Measurements from ENCODE around the gene SOX21. TPM values are rescaled to one million over a fixed set of nuclear protein-coding genes. Genes with fewer than 3 reads are reported as not detected.
A peak's percentile ranks its signal among the peaks of the same experiment; 100 is the strongest.

The SOX21 gene
- total RNA-seq, 2 donors from 2014 or later, result not detected

DNA sequence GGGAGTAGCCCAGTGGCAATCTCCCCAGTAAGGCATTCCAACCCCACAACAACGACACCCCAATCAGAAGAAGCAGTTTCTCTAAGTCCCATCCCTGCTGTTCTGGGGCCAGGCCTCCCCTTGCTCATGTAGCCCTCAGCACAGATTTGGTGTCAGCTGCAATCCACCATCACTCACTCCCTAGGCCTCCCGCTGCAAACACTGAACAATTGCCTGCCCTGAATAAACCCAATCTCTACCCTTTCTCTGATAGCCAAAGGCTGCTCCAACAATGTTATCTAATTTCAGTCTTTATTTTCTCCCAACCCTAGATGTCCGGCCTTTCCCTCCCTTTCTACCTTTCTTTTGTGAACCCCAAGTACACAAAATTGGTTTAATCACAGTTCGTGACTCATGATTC is 5.6 kb upstream of the SOX21 start:
- no peak overlapping the region for H3K27ac ChIP-seq
- intact Hi-C loops (cut with DNase I), result no loop called here
- peaks cover 28% of the 10 kb centered on the region for H3K27me3 ChIP-seq

DNA sequence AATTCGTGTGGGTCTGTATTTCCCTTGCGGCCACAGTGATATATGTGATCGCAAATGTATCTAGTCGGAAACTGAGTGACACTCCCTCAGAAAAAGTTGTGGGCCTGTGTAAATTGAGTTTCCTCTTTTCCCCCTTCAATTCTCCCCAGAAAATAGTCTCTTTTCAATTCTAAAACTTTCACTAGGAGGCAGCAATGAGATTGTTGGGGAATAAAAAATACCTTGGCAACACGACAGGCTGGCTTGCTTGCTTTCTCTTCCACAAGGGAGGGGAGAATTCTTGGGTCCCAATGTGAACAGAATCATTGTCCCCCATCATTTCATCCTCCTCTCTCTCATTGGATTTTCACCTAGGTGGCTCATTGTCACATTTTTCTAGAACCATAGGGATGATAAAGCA is 3.7 kb upstream of the SOX21 start:
- intact Hi-C loops (cut with DNase I), result no loop called here
- Histone ChIP-seq H3K27ac (no peak overlapping the region), H3K9me3 (no peaks in the 10 kb centered on the region), H3K27me3 (peaks cover 45% of the 10 kb centered on the region), H3K4me3 (no peak overlapping the region), H3K36me3 (no peaks in the 10 kb centered on the region), H3K4me1 (no peaks in the 10 kb centered on the region), H3K9ac (ENCODE audit: low read depth in 2 of 2, low read length in 2 of 2) (no peak overlapping the region)
- DNase-seq, result no peak
- TF ChIP-seq, protein P1, sequence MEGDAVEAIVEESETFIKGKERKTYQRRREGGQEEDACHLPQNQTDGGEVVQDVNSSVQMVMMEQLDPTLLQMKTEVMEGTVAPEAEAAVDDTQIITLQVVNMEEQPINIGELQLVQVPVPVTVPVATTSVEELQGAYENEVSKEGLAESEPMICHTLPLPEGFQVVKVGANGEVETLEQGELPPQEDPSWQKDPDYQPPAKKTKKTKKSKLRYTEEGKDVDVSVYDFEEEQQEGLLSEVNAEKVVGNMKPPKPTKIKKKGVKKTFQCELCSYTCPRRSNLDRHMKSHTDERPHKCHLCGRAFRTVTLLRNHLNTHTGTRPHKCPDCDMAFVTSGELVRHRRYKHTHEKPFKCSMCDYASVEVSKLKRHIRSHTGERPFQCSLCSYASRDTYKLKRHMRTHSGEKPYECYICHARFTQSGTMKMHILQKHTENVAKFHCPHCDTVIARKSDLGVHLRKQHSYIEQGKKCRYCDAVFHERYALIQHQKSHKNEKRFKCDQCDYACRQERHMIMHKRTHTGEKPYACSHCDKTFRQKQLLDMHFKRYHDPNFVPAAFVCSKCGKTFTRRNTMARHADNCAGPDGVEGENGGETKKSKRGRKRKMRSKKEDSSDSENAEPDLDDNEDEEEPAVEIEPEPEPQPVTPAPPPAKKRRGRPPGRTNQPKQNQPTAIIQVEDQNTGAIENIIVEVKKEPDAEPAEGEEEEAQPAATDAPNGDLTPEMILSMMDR (IDR thresholded peaks at IDR 0.05), result no peak

More for the DNA sequence above, 5.6 kb upstream of the SOX21 start:
- no peaks in the 10 kb centered on the region for H3K9me3 ChIP-seq
- H3K4me1 ChIP-seq, result no peaks in the 10 kb centered on the region
- DNase-seq, result no peak
- H3K4me3 ChIP-seq, result no peak overlapping the region
- H3K9ac ChIP-seq (ENCODE audit: low read depth in 2 of 2, low read length in 2 of 2), result no peak overlapping the region
- TF ChIP-seq, protein P1 (IDR thresholded peaks at IDR 0.05), result no peak
- no peaks in the 10 kb centered on the region for H3K36me3 ChIP-seq

DNA sequence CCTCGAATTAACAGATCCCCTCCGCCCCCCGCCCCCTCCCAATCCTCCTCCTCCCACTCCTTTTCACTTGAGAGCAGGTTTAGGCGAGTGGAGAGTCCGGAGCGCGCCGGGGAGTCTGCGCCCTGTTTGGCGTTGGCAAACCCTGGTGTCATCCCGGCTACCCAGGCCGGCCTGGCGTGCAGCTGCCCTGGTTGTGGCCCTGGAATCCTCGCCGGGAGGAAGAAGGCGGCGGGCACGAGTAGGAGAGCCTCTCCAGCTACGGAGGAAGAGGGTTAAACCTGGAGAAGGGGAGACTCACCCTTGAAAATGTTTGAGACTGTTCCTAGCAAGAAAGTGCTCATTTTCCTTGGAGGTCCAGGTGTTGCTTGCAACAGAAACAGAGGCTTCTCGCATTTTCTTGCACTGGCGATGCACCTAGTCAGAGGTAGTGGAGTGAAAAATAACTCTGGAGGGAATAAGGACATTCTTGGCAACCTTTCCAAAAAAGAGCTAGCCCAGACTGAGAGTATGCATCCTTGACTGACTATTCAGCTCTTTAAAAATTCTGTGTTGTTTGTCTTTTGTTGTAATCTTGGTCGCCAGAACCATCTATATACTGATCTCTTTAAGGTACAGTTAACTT is 1.3 kb upstream of the SOX21 start:
- Histone ChIP-seq H3K4me1 (no peaks in the 10 kb centered on the region), H3K27ac (no peak overlapping the region), H3K36me3 (no peaks in the 10 kb centered on the region), H3K9ac (ENCODE audit: low read depth in 2 of 2, low read length in 2 of 2) (no peak overlapping the region), H3K27me3 (peaks cover 66% of the 10 kb centered on the region), H3K4me3 (no peak overlapping the region), H3K9me3 (no peaks in the 10 kb centered on the region)
- TF ChIP-seq, protein P1 (IDR thresholded peaks at IDR 0.05), result no peak
- no peak for DNase-seq
- intact Hi-C loops (cut with DNase I), result no loop called here

DNA sequence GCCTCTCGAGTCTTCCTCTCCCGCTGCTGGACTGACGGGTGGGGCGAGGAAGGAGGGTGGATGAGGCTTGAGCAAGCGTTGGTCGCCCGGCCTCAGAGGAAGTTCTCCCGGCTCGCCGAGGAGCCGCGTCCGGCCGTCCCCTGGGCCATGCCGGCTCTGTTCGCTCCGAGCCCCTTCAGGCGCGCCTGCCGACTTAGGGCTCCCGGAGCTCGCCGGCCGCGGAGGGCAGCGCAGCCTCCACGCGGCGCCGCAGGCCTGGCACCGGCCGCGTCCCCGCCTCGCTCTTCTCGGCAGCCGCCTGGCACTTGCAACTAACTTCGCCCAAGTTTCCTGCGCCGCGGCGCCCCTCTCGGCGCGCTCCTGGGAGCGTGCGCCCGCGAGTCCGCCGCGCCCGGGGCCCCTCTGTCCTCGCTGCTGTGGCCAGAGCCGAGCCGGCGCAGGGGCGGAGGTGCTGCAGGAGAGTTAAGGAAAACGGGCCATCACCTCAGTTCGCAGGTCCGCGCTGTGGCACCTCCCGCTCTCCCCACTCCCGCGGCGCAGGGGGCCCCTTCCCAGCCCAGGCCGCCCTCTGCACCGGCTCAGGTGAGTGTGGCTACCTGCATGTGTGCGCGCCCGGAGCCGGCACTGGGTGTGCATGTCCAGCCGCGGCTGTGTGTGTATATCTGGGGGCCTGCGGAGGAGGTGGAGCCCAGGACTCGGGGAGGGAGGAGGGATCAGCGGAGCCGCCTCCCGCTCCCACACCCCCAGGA is 641 bp upstream of the SOX21 start:
- intact Hi-C loops (cut with DNase I), result no loop called here
- TF ChIP-seq, protein P1 (IDR thresholded peaks at IDR 0.05), result no peak
- H3K27me3 ChIP-seq, result peaks cover 73% of the 10 kb centered on the region
- H3K4me3 ChIP-seq, result no peak overlapping the region
- H3K36me3 ChIP-seq, result no peaks in the 10 kb centered on the region
- no peak overlapping the region for H3K9ac ChIP-seq (ENCODE audit: low read depth in 2 of 2, low read length in 2 of 2)
- H3K27ac ChIP-seq, result no peak overlapping the region
- H3K9me3 ChIP-seq, result no peaks in the 10 kb centered on the region
- DNase-seq, result no peak
- no peaks in the 10 kb centered on the region for H3K4me1 ChIP-seq

- Histone ChIP-seq H3K4me3 (peak overlapping the region; percentile 9), H3K36me3 (no peaks in the 10 kb centered on the region), H3K27ac (no peak overlapping the region), H3K9me3 (no peaks in the 10 kb centered on the region), H3K27me3 (peaks cover 86% of the 10 kb centered on the region), H3K4me1 (no peaks in the 10 kb centered on the region), H3K9ac (ENCODE audit: low read depth in 2 of 2, low read length in 2 of 2) (no peak overlapping the region)
- intact Hi-C loops (cut with DNase I), result no loop called here
- DNase-seq, result no peak
- TF ChIP-seq, protein P1 (IDR thresholded peaks at IDR 0.05), result no peak
These were observed 621 bp downstream of the SOX21 start for GRCh38 chr13:94711561-94712286.

All from colonic mucosa (tissue), 4 donors.